ENCODE measurements around the gene TPST1. TPM values are rescaled to one million over a fixed set of nuclear protein-coding genes. Genes with fewer than 3 reads are reported as not detected.

TPST1 gene
- total and polyA plus RNA-seq, 2 of the 8 experiments (the other 6 are each of a cell fraction or from before 2014, with no cell fraction given), result 8.2 to 18.4 TPM

- TF ChIP-seq MAX (IDR thresholded peaks at IDR 0.05) (peak; percentile 29; the same call in 1 of the 2 replicates), BCL11A (IDR thresholded peaks at IDR 0.05; ENCODE audit: low read depth in 2 of 2, low read length in 2 of 2) (no peak), CEBPB (IDR thresholded peaks at IDR 0.05; ENCODE audit: low read depth, low read length) (no peak), E2F6 (IDR thresholded peaks at IDR 0.05) (peak; percentile 44; the same call in 1 of the 2 replicates), POLR2AphosphoS5 (IDR thresholded peaks at IDR 0.05; ENCODE audit: low read depth, low read length) (peak; percentile 97), HDAC6 (IDR thresholded peaks at IDR 0.05; ENCODE audit: low read depth, low read length) (no peak), EP300 (IDR thresholded peaks at IDR 0.05; ENCODE audit: borderline replicate concordance in 1 of 2, low read depth in 2 of 2, low read length in 2 of 2) (peak in 1 of 2 experiments; percentile 78; a peak in 1 of 3 replicates), RNF2 (IDR thresholded peaks at IDR 0.05; ENCODE audit: borderline replicate concordance, low read depth, low read length, missing control alignments, poor library complexity, severe bottlenecking) (no peak), TEAD4 (IDR thresholded peaks at IDR 0.05; ENCODE audit: low read depth, low read length) (no peak), TAF7 (optimal IDR thresholded peaks at IDR 0.05; ENCODE audit: borderline replicate concordance, low read depth, low read length) (peak; percentile 86), POU5F1 (IDR thresholded peaks at IDR 0.05; ENCODE audit: low read depth, low read length) (no peak), JUN (IDR thresholded peaks at IDR 0.05; ENCODE audit: low read depth, low read length) (0 out of 2 replicates have a peak, but pooled peaks have one; percentile 24), NANOG (IDR thresholded peaks at IDR 0.05; ENCODE audit: insufficient read depth, low read depth, low read length, poor library complexity, severe bottlenecking) (no peak), POLR2A (IDR thresholded peaks at IDR 0.05; ENCODE audit: control extremely low read depth in 1 of 2, low read depth in 2 of 2, low read length in 2 of 2) (peak; percentile 93 to 99), GTF2F1 (IDR thresholded peaks at IDR 0.05; ENCODE audit: borderline replicate concordance, low read depth, low read length) (peak; percentile 61), SIRT6 (IDR thresholded peaks at IDR 0.05; ENCODE audit: low read length) (no peak), RXRA (IDR thresholded peaks at IDR 0.05; ENCODE audit: insufficient read depth, low read depth, low read length) (no peak), CHD2 (IDR thresholded peaks at IDR 0.05; ENCODE audit: low read length) (peak; percentile 81; the same call in 1 of the 2 replicates), KDM4A (IDR thresholded peaks at IDR 0.05; ENCODE audit: low read depth, low read length, severe bottlenecking) (peak; percentile 92), RBBP5 (IDR thresholded peaks at IDR 0.05; ENCODE audit: borderline replicate concordance, low read depth, low read length) (peak; percentile 95; the same call in 1 of the 2 replicates), HDAC2 (IDR thresholded peaks at IDR 0.05; ENCODE audit: borderline replicate concordance in 1 of 2, low read depth in 2 of 2, low read length in 2 of 2) (0 out of 4 replicates have a peak, but pooled peaks of 1 of the 2 experiments have one; percentile 10)
These were observed at the start of gene TPST1 (continued) for GRCh38 chr7:66204822-66205740.

Data from H1 (cell line).